ENCODE results near the gene CDC40. TPM values are rescaled to one million over a fixed set of nuclear protein-coding genes. Genes with fewer than 3 reads are reported as not detected.

CDC40 gene
- total and polyA plus RNA-seq, 2 experiments from 2014 or later = 13.9 to 20.8 TPM

DNA sequence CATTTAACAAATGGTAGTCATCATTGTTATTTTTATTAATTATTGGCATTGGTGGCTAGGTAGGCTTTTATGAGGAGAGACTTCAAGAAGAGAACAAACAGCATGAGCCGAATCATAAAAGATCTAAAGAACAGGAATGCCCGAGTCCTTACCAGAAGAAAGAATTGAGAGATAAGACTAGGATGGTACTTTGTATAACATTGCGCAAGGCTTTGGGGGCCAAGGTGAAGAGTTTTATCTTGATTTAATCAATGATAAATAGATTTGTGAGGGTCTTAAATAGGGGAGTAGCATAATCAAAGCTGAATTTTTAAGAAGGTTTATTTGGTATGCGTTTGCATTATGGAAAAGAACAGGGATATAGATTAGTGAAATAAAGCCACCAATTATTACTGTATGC, 15.4 kb downstream of the CDC40 start:
- 82% methylated on average over 4 of the region's 4 CpGs for WGBS (ENCODE audit: low lambda C conversion rate, missing lambda C conversion rate)
- Histone ChIP-seq H3K79me2 (peaks cover 45% of the 10 kb centered on the region), H3K36me3 (replicated peaks; ENCODE audit: insufficient read depth, low read depth) (no peaks in the 10 kb centered on the region), H3K4me2 (no peak overlapping the region), H3K4me3 (no peak overlapping the region), H3K9me2 (replicated peaks; ENCODE audit: insufficient read depth) (no peaks in the 10 kb centered on the region), H2AFZ (no peak overlapping the region), H3K27me3 (no peaks in the 10 kb centered on the region), H3K27ac (no peak overlapping the region), H3K4me1 (ENCODE audit: insufficient read depth) (no peaks in the 10 kb centered on the region), H4K20me1 (ENCODE audit: insufficient read depth, poor library complexity, severe bottlenecking) (peaks cover 5% of the 10 kb centered on the region), H3K9me3 (ENCODE audit: low read depth) (no peaks in the 10 kb centered on the region)
- TF ChIP-seq, protein P1, sequence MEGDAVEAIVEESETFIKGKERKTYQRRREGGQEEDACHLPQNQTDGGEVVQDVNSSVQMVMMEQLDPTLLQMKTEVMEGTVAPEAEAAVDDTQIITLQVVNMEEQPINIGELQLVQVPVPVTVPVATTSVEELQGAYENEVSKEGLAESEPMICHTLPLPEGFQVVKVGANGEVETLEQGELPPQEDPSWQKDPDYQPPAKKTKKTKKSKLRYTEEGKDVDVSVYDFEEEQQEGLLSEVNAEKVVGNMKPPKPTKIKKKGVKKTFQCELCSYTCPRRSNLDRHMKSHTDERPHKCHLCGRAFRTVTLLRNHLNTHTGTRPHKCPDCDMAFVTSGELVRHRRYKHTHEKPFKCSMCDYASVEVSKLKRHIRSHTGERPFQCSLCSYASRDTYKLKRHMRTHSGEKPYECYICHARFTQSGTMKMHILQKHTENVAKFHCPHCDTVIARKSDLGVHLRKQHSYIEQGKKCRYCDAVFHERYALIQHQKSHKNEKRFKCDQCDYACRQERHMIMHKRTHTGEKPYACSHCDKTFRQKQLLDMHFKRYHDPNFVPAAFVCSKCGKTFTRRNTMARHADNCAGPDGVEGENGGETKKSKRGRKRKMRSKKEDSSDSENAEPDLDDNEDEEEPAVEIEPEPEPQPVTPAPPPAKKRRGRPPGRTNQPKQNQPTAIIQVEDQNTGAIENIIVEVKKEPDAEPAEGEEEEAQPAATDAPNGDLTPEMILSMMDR (IDR thresholded peaks at IDR 0.05; ENCODE audit: poor library complexity) = no peak
- no peak for TF ChIP-seq EZH2 (IDR thresholded peaks at IDR 0.05; ENCODE audit: borderline replicate concordance)
- no peak for TF ChIP-seq EZH2phosphoT487 (IDR thresholded peaks at IDR 0.05; ENCODE audit: low read depth, severe bottlenecking, unreplicated experiment)
- DNase-seq (ENCODE audit: low spot score) = no peak

DNA sequence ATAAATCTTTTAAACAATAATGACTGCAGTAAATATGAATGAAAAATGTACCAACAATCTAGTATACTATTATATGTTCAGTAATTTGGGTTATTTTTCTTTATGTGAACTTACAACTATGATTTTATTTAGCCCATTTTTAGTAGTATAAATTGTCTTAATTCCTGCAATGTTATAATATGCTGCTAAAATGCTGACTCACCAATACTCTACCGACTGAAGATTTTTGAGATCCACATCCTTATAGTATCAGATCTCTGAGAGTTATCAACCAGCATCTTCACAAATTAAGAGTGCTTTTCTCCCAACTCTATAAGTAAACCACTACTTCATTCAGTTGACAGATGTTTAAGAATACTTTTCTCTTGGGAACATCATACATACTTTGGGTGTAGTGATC, 16.6 kb downstream of the CDC40 start:
- H3K27me3 ChIP-seq = no peaks in the 10 kb centered on the region
- H3K79me2 ChIP-seq = peaks cover 40% of the 10 kb centered on the region

DNA sequence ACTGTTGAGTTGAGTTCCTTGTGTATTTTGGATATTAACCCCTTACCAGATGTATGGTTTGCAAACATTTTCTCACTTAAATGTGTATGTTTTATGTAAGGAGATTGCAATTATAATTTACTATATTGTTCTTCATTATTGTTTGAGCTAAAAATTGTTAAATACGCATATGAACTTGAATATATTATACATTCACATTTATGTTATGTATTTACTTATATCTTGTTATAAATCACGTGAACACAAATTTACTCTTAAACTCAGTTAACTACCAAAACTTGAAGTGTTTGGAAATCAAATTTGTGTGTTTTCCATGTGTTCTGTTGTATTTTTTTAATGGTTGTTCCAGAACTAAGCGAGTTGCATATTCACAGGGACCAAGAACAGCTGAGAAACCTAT, 18.3 kb downstream of the CDC40 start:
- DNase-seq (ENCODE audit: low spot score) = no peak
- no peak overlapping the region for H2AFZ ChIP-seq
- 96% methylated on average over 3 of the region's 3 CpGs for WGBS (ENCODE audit: low lambda C conversion rate, missing lambda C conversion rate)
- no peak overlapping the region for H3K27ac ChIP-seq
- TF ChIP-seq EZH2phosphoT487 (IDR thresholded peaks at IDR 0.05; ENCODE audit: low read depth, severe bottlenecking, unreplicated experiment) (no peak), EZH2 (IDR thresholded peaks at IDR 0.05; ENCODE audit: borderline replicate concordance) (no peak)
- TF ChIP-seq, protein P1 (IDR thresholded peaks at IDR 0.05; ENCODE audit: poor library complexity) = no peak
- H3K36me3 ChIP-seq (replicated peaks; ENCODE audit: insufficient read depth, low read depth) = no peaks in the 10 kb centered on the region
- H3K9me2 ChIP-seq (replicated peaks; ENCODE audit: insufficient read depth) = no peaks in the 10 kb centered on the region
- no peak overlapping the region for H3K4me2 ChIP-seq
- H3K27me3 ChIP-seq = no peaks in the 10 kb centered on the region
- H3K4me3 ChIP-seq = no peak overlapping the region
- H3K9me3 ChIP-seq (ENCODE audit: low read depth) = no peaks in the 10 kb centered on the region
- no peaks in the 10 kb centered on the region for H4K20me1 ChIP-seq (ENCODE audit: insufficient read depth, poor library complexity, severe bottlenecking)
- H3K79me2 ChIP-seq = peaks cover 33% of the 10 kb centered on the region
- no peaks in the 10 kb centered on the region for H3K4me1 ChIP-seq (ENCODE audit: insufficient read depth)

More for the DNA sequence above, 16.6 kb downstream of the CDC40 start:
- H3K36me3 ChIP-seq (replicated peaks; ENCODE audit: insufficient read depth, low read depth) = no peaks in the 10 kb centered on the region
- H3K4me1 ChIP-seq (ENCODE audit: insufficient read depth) = no peaks in the 10 kb centered on the region
- H3K9me2 ChIP-seq (replicated peaks; ENCODE audit: insufficient read depth) = no peaks in the 10 kb centered on the region
- no peak overlapping the region for H2AFZ ChIP-seq
- no peak overlapping the region for H3K4me3 ChIP-seq
- no peaks in the 10 kb centered on the region for H4K20me1 ChIP-seq (ENCODE audit: insufficient read depth, poor library complexity, severe bottlenecking)
- no peak overlapping the region for H3K27ac ChIP-seq
- DNase-seq (ENCODE audit: low spot score) = no peak
- WGBS (ENCODE audit: low lambda C conversion rate, missing lambda C conversion rate) = 94% methylated on average over 1 of the region's 1 CpG
- H3K9me3 ChIP-seq (ENCODE audit: low read depth) = no peaks in the 10 kb centered on the region
- TF ChIP-seq EZH2phosphoT487 (IDR thresholded peaks at IDR 0.05; ENCODE audit: low read depth, severe bottlenecking, unreplicated experiment) (no peak), EZH2 (IDR thresholded peaks at IDR 0.05; ENCODE audit: borderline replicate concordance) (no peak)
- TF ChIP-seq, protein P1 (IDR thresholded peaks at IDR 0.05; ENCODE audit: poor library complexity) = no peak
- H3K4me2 ChIP-seq = no peak overlapping the region

All from hepatocyte (in vitro differentiated cells).